ENCODE data around the gene LNP1.

DNA sequence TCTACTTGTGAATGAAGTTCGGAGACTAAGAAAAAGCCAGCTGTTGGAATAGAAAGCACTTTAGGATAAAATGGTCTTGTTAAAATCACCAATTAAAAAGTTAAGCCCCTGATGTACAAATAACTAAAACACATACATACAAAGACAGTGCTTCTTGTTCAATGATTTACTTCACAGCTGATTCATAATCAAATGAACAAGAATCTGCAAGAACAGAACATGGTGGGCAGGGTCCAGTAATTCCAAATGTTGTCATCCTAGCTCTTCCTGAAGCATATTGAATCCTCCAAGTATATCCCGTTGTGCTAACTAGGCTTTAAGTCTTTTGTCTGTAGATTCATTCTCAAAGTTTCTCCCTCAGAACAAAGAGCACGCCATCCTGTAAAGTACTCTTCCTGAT is 42.3 kb upstream of the LNP1 start:
- TF ChIP-seq EZH2phosphoT487 (IDR thresholded peaks at IDR 0.05; ENCODE audit: insufficient read depth, low read depth) (no peak), EZH2 (IDR thresholded peaks at IDR 0.05; ENCODE audit: insufficient read depth, poor library complexity, severe bottlenecking) (no peak)

All from GM23248 (cell line).